Transverse colon (tissue), 4 donors: Measurements from ENCODE around the gene OR6M1. TPM values are rescaled to one million over a fixed set of nuclear protein-coding genes. Genes with fewer than 3 reads are reported as not detected.

ENCODE experiments used
- DNase-seq: peaks from one replicate; pipeline ENCODE4 v3.0.0-alpha.2; 2019
- H3K27ac ChIP-seq, 4 donors: fragments of 200-600 bp; sonication (generic); 2 replicates each; pipeline ENCODE4 v1.5.1; 2016 to 2018; ENCODE audit warnings: inconsistent platforms in 4 of 4
- H3K27me3 ChIP-seq: fragments of 200-600 bp; sonication (generic); 2 replicates; pipeline ENCODE4 v1.5.1; 2017; ENCODE audit warnings: inconsistent platforms
- H3K36me3 ChIP-seq, 4 donors: fragments of 200-600 bp; sonication (generic); 2 replicates each; pipeline ENCODE4 v1.5.1; 2017 to 2019; ENCODE audit warnings: inconsistent platforms in 4 of 4
- H3K4me1 ChIP-seq, 4 donors: fragments of 200-600 bp; sonication (generic); 2 replicates each; pipeline ENCODE4 v1.5.1; 2017 to 2020; ENCODE audit warnings: inconsistent platforms in 4 of 4
- H3K4me3 ChIP-seq, 4 donors: fragments of 200-600 bp; sonication (generic); 1 replicate in 1 of 4; 2 replicates in 3 of 4; pipeline versions ENCODE4 v1.5.1 to v1.6.1; 2017 to 2019; ENCODE audit warnings: inconsistent platforms in 4 of 4
- H3K9me3 ChIP-seq, 2 donors: fragments of 200-600 bp; sonication (generic); 2 replicates each; pipeline ENCODE4 v1.5.1; 2017 to 2019; ENCODE audit warnings: inconsistent platforms in 2 of 2
- EP300 ChIP-seq: sonication (generic); formaldehyde crosslinking; IDR thresholded peaks from one replicate; pipeline ENCODE4 v1.6.1; 2017; ENCODE audit warnings: antibody characterized with exemption, low read depth
- POLR2A ChIP-seq: fragments of 450-650 bp; IDR thresholded peaks from one replicate; pipeline ENCODE4 v1.6.1; 2016; ENCODE audit warnings: antibody characterized with exemption, mild to moderate bottlenecking, moderate library complexity
- POLR2AphosphoS5 ChIP-seq, 3 donors: sonication (generic); formaldehyde crosslinking; IDR thresholded peaks; one replicate each; pipeline ENCODE4 v1.6.1; 2016; ENCODE audit warnings: antibody characterized with exemption in 3 of 3
- WGBS, 2 donors: methylation state at CpG; one replicate each; pipeline ENCODE4 v1.1.5; 2018; ENCODE audit warnings: low coverage in 1 of 2; 5-methylcytosine and 5-hydroxymethylcytosine counted together
- in situ Hi-C, 4 donors: fragments of 200-750 bp; cut with MboI; loops; one replicate each; pipeline versions ENCODE4 v1.15.0 to v1.15.1; 2017; ENCODE audit warnings: low sequenced_read_pairs in 3 of 4, low pct_ligation_motif_present in 1 of 4, low pct_unique_long_range_greater_than_20kb in 1 of 4
- intact Hi-C: fragments of 100-400 bp; cut with DNase I; formaldehyde crosslinking; loops from one replicate; pipeline ENCODE4 v1.15.1; 2023; ENCODE audit warnings: low total_unique reads
- total RNA-seq, 4 donors: library from RNA; depleted of rRNA; stranded (reverse); fragments of >200 nt; gene quantifications; one replicate each; pipeline ENCODE4 v1.1.0, GENCODE V29; 2016
- TF ChIP-seq, protein P1 (sequence below), 5 experiments: fragments of 200-600 bp in 3 of 5; fragments of 450-650 bp in 2 of 5; sonication (generic) in 3 of 5; IDR thresholded peaks; 1 replicate in 2 of 5; 2 replicates in 3 of 5; pipeline ENCODE4 v1.5.1; 2016 to 2017; ENCODE audit warnings: antibody characterized with exemption in 5 of 5, inconsistent platforms in 3 of 5, mild to moderate bottlenecking in 2 of 5, moderate library complexity in 1 of 5

The OR6M1 gene, protein sequence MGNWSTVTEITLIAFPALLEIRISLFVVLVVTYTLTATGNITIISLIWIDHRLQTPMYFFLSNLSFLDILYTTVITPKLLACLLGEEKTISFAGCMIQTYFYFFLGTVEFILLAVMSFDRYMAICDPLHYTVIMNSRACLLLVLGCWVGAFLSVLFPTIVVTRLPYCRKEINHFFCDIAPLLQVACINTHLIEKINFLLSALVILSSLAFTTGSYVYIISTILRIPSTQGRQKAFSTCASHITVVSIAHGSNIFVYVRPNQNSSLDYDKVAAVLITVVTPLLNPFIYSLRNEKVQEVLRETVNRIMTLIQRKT
- not detected for total RNA-seq

DNA sequence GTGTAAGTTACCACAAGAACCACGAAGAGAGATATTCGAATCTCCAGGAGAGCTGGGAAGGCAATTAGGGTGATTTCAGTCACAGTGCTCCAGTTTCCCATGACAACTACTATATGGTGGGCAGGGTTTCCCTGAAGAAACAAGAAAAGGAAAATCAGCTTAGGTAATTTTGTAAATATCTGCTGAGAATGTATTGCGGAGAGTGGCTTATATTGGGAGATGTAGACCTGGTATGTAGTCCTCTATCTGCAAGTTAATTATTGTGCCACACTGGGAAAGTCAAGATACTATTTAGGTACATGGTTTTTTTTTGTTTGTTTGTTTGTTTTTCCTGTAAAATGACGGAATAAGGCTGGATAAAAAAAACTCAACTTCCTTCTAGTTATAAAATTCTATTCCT lies at the start of gene OR6M1:
OR6M1 (minus strand) TSS at position 101 of the 400 bp plus-strand sequence; CDS start at position 101, 0 bp downstream.
- DNase-seq = no peak
- WGBS, 2 donors = 71 to 79% methylated on average over 4 of the region's 4 CpGs
- Histone ChIP-seq H3K4me3 (no peak within 1 kb of the TSS), H3K4me1 (no peaks in the 10 kb centered on the region), H3K36me3 (no peaks in the 10 kb centered on the region), H3K27me3 (no peaks in the 10 kb centered on the region), H3K9me3 (no peaks in the 10 kb centered on the region), H3K27ac (no peak within 1 kb of the TSS)
- in situ Hi-C loops (no loop called here), intact Hi-C loops (no loop called here)
- TF ChIP-seq POLR2AphosphoS5 (IDR thresholded peaks at IDR 0.05) (no peak), POLR2A (no peak), EP300 (no peak)
- TF ChIP-seq, protein P1, sequence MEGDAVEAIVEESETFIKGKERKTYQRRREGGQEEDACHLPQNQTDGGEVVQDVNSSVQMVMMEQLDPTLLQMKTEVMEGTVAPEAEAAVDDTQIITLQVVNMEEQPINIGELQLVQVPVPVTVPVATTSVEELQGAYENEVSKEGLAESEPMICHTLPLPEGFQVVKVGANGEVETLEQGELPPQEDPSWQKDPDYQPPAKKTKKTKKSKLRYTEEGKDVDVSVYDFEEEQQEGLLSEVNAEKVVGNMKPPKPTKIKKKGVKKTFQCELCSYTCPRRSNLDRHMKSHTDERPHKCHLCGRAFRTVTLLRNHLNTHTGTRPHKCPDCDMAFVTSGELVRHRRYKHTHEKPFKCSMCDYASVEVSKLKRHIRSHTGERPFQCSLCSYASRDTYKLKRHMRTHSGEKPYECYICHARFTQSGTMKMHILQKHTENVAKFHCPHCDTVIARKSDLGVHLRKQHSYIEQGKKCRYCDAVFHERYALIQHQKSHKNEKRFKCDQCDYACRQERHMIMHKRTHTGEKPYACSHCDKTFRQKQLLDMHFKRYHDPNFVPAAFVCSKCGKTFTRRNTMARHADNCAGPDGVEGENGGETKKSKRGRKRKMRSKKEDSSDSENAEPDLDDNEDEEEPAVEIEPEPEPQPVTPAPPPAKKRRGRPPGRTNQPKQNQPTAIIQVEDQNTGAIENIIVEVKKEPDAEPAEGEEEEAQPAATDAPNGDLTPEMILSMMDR (IDR thresholded peaks at IDR 0.05) = no peak

DNA sequence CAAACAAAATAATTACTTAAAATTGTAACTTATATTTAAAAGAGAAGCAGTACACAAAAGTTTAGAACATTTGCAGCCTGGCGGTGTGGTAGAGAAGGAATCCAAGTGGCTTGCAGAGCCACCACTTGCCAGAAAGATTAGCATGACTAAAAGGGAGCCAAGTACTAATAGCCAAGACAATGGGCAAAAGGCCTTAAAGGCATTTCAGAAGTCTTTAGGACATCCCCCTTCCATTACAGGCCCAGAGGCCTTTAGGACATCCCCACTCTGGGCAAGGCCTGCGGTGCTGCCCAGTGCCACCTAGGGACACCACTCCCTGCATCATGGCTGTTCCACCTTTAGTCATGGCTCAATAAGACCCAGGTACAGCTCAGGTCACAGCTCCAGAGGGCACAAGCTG lies 46.9 kb upstream of the OR6M1 start:
- Histone ChIP-seq H3K9me3 (no peaks in the 10 kb centered on the region), H3K4me1 (no peaks in the 10 kb centered on the region), H3K27ac (no peak overlapping the region), H3K36me3 (no peaks in the 10 kb centered on the region), H3K27me3 (no peaks in the 10 kb centered on the region), H3K4me3 (no peak overlapping the region)
- 88 to 97% methylated on average over 1 to 2 of the region's 2 CpGs for WGBS, 2 donors
- intact Hi-C loops (no loop called here), in situ Hi-C loops (no loop called here)
- DNase-seq = no peak
- TF ChIP-seq, protein P1 (IDR thresholded peaks at IDR 0.05) = no peak
- TF ChIP-seq POLR2AphosphoS5 (IDR thresholded peaks at IDR 0.05) (no peak), EP300 (no peak), POLR2A (no peak)

DNA sequence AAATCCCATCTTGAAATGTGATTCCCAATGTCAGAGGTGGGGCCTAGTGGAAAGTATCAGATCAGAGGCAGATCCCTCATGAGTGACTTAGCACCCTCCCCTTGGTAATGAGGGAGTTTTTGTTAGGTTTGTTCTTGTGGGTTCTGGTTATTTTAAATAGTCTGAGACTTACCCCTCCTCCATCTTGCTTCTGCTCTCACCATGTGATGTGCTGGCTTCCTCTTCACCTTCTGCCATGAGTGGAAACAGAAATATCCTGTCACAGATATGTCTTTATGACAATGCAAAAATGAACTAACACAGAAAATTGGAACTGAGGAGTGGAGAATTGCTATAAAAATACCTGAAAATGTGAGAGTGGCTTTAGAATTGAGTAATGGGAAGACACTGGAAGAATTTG lies 46.2 kb upstream of the OR6M1 start:
- in situ Hi-C loops = no loop called here
- H3K27me3 ChIP-seq = no peaks in the 10 kb centered on the region
- no peaks in the 10 kb centered on the region for H3K4me1 ChIP-seq
- no peak overlapping the region for H3K27ac ChIP-seq
- no peaks in the 10 kb centered on the region for H3K36me3 ChIP-seq
- intact Hi-C loops = no loop called here
- TF ChIP-seq POLR2A (no peak), POLR2AphosphoS5 (IDR thresholded peaks at IDR 0.05) (no peak), EP300 (no peak)
- TF ChIP-seq, protein P1 (IDR thresholded peaks at IDR 0.05) = no peak
- DNase-seq = no peak
- no peaks in the 10 kb centered on the region for H3K9me3 ChIP-seq
- H3K4me3 ChIP-seq = no peak overlapping the region

DNA sequence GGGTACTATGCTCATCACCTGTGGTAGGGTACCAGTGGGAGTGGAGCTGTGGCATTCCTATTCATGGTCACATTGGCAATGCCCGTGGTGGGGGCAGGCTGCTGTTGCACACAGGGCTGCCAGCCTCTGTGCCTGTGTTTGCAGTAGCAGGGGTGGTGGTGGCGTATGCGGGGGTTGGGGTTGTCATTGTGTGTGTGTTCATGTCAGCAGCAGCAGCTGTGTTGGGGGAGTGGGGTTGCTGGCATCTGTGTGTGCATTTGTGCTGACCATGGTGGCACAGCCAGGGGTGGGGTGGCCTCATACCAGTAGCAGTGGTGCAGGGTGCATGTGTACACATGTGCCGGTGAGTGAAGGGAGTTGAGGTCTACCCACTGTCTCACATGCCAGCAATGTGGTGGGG lies 45.0 kb upstream of the OR6M1 start:
- 90% methylated on average over 4 of the region's 4 CpGs; no CpG with 5 or more reads in 1 of the 2 donors for WGBS, 2 donors

DNA sequence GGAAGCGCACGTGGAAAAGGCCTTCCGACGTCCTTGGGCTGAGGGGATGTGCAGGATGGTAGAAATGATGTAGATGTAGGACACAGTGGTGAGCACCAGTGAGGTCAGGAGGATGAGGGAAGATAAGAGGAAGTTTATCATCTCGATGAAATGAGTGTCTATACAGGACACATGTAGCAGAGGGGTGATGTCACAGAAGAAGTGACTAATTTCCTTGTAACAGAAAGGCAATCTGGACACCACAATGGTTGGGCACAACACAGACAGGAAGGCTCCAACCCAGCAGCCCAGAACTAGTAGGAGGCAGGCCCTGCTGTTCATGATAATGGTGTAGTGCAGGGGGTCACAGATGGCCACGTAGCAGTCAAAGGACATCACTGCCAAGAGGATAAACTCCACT lies 35.0 kb upstream of the OR6M1 start:
- intact Hi-C loops = no loop called here
- Histone ChIP-seq H3K36me3 (no peaks in the 10 kb centered on the region), H3K9me3 (no peaks in the 10 kb centered on the region), H3K4me1 (no peaks in the 10 kb centered on the region), H3K4me3 (no peak overlapping the region), H3K27ac (no peak overlapping the region), H3K27me3 (no peaks in the 10 kb centered on the region)
- no peak for TF ChIP-seq POLR2A
- no peak for TF ChIP-seq POLR2AphosphoS5 (IDR thresholded peaks at IDR 0.05)
- no peak for TF ChIP-seq EP300
- TF ChIP-seq, protein P1 (IDR thresholded peaks at IDR 0.05) = no peak
- 82 to 88% methylated on average over 5 to 6 of the region's 6 CpGs for WGBS, 2 donors
- no peak for DNase-seq
- in situ Hi-C loops = no loop called here

More for the DNA sequence above, 45.0 kb upstream of the OR6M1 start:
- intact Hi-C loops = no loop called here
- H3K4me1 ChIP-seq = no peaks in the 10 kb centered on the region
- no peak for TF ChIP-seq POLR2A
- no peak for TF ChIP-seq POLR2AphosphoS5 (IDR thresholded peaks at IDR 0.05)
- TF ChIP-seq EP300 = no peak
- DNase-seq = no peak
- H3K9me3 ChIP-seq = no peaks in the 10 kb centered on the region
- H3K27me3 ChIP-seq = no peaks in the 10 kb centered on the region
- in situ Hi-C loops = no loop called here
- H3K36me3 ChIP-seq = no peaks in the 10 kb centered on the region
- H3K4me3 ChIP-seq = no peak overlapping the region
- H3K27ac ChIP-seq = no peak overlapping the region
